LNCAP (cell line): ENCODE results near the gene GMCL1.

Experiments used
- CTCF ChIP-seq: fragments of 450-650 bp; IDR thresholded peaks from 2 replicates; pipeline ENCODE4 v1.5.1; 2017; ENCODE audit warnings: mild to moderate bottlenecking

GMCL1 gene

GRCh38 chr2:69914950-69915945 lies 85.8 kb downstream of the GMCL1 start, which contains the start of gene MXD1:
Gene MXD1 (plus strand): TSS chr2:69915109. CDS start chr2:69915331, 222 bp downstream.
- TF ChIP-seq CTCF: no peak

- TF ChIP-seq CTCF: no peak
Observed at GRCh38 chr2:69916106-69916505, 86.6 kb downstream of the GMCL1 start.

- TF ChIP-seq CTCF: no peak
Observed at GRCh38 chr2:69917852-69918251, 88.4 kb downstream of the GMCL1 start.

GRCh38 chr2:69918401-69918800 lies 88.9 kb downstream of the GMCL1 start:
- no peak for TF ChIP-seq CTCF

GRCh38 chr2:69923116-69923515 lies 93.7 kb downstream of the GMCL1 start:
- TF ChIP-seq CTCF: no peak

GRCh38 chr2:69926849-69927515 lies 97.5 kb downstream of the GMCL1 start:
- no peak for TF ChIP-seq CTCF
